ENCODE measurements around the gene ABHD5. TPM values are rescaled to one million over a fixed set of nuclear protein-coding genes. Genes with fewer than 3 reads are reported as not detected.

ABHD5 gene
- total and polyA plus RNA-seq, 2 of the 13 experiments (the other 11 are each of a cell fraction or from before 2014, with no cell fraction given), result 4.5 to 13.3 TPM

- H3K9me3 ChIP-seq (ENCODE audit: low read length), result no peaks in the 10 kb centered on the region
- no peak overlapping the region for H3K4me2 ChIP-seq (ENCODE audit: low read depth, low read length)
- CTCF ChIA-PET (ENCODE audit: low intra/inter-chr PET ratio, low total read pairs), result no interaction called here
- no peaks in the 10 kb centered on the region for H4K20me1 ChIP-seq (ENCODE audit: insufficient read depth, low read length)
- POLR2A ChIA-PET, result no interaction called here
- ATAC-seq, result no peak
- FAIRE-seq, result no peak
- intact Hi-C loops (cut with micrococcal nuclease; ENCODE audit: unreplicated experiment), result no loop called here
- H3K36me3 ChIP-seq (replicated peaks in 1 of 2; ENCODE audit: control insufficient read depth in 1 of 2, insufficient read depth in 2 of 2, low read length in 2 of 2), result no peaks in the 10 kb centered on the region
- in situ Hi-C loops (cut with HindIII; ENCODE audit: extremely low pct_ligation_motif_present, low pct_unique_long_range_greater_than_20kb), result no loop called here
- no peaks in the 10 kb centered on the region for H3K79me2 ChIP-seq (ENCODE audit: insufficient read depth, low read length)
- no peak overlapping the region for H3K9ac ChIP-seq (ENCODE audit: insufficient read depth, low read depth, low read length)
- no peak overlapping the region for H3K27ac ChIP-seq (ENCODE audit: extremely low read length, insufficient read depth, low read length)
- no peaks in the 10 kb centered on the region for H3K27me3 ChIP-seq (ENCODE audit: control insufficient read depth in 1 of 2, insufficient read depth in 2 of 2, low read length in 2 of 2)
- H3K4me3 ChIP-seq (replicated peaks in 1 of 3; ENCODE audit: insufficient read depth in 1 of 3, low read depth in 2 of 3, low read length in 3 of 3), result no peak overlapping the region
- no peaks in the 10 kb centered on the region for H3K4me1 ChIP-seq (ENCODE audit: insufficient read depth, low read length)
- DNase-seq (ENCODE audit: low spot score), result no peak
- TF ChIP-seq ARNTL (CRISPR knock-in tag; IDR thresholded peaks at IDR 0.05) (no peak), ZMAT3 (CRISPR knock-in tag; conservative IDR thresholded peaks at IDR 0.05) (no peak), PITX1 (CRISPR knock-in tag; IDR thresholded peaks at IDR 0.05) (no peak), POLR2AphosphoS5 (IDR thresholded peaks at IDR 0.05; ENCODE audit: low read depth, low read length) (no peak)
- WGBS (ENCODE audit: low lambda C conversion rate), result 55% methylated on average over 5 of the region's 5 CpGs
- no TSS peak for BruUV-seq (replicated peaks)
- H2AFZ ChIP-seq (ENCODE audit: low read length), result no peak overlapping the region
These were observed 19.9 kb upstream of the ABHD5 start for GRCh38 chr3:43670635-43671522.

- H3K9me3 ChIP-seq (ENCODE audit: low read length), result no peaks in the 10 kb centered on the region
- no peak overlapping the region for H3K4me2 ChIP-seq (ENCODE audit: low read depth, low read length)
- in situ Hi-C loops (cut with HindIII; ENCODE audit: extremely low pct_ligation_motif_present, low pct_unique_long_range_greater_than_20kb) (no loop called here), intact Hi-C loops (cut with micrococcal nuclease; ENCODE audit: unreplicated experiment) (no loop called here)
- H3K79me2 ChIP-seq (ENCODE audit: insufficient read depth, low read length), result no peaks in the 10 kb centered on the region
- no TSS peak for BruUV-seq (replicated peaks)
- H3K27ac ChIP-seq (ENCODE audit: extremely low read length, insufficient read depth, low read length), result no peak overlapping the region
- no peaks in the 10 kb centered on the region for H3K4me1 ChIP-seq (ENCODE audit: insufficient read depth, low read length)
- H3K27me3 ChIP-seq (ENCODE audit: control insufficient read depth in 1 of 2, insufficient read depth in 2 of 2, low read length in 2 of 2), result no peaks in the 10 kb centered on the region
- no peak for FAIRE-seq
- H3K9ac ChIP-seq (ENCODE audit: insufficient read depth, low read depth, low read length), result no peak overlapping the region
- WGBS (ENCODE audit: low lambda C conversion rate), result 0% methylated on average over 3 of the region's 3 CpGs
- POLR2A ChIA-PET, result no interaction called here
- no peak for ATAC-seq
- H3K36me3 ChIP-seq (replicated peaks in 1 of 2; ENCODE audit: control insufficient read depth in 1 of 2, insufficient read depth in 2 of 2, low read length in 2 of 2), result no peaks in the 10 kb centered on the region
- DNase-seq (ENCODE audit: low spot score), result no peak
- H3K4me3 ChIP-seq (replicated peaks in 1 of 3; ENCODE audit: insufficient read depth in 1 of 3, low read depth in 2 of 3, low read length in 3 of 3), result no peak overlapping the region
- CTCF ChIA-PET (ENCODE audit: low intra/inter-chr PET ratio, low total read pairs), result no interaction called here
- H4K20me1 ChIP-seq (ENCODE audit: insufficient read depth, low read length), result no peaks in the 10 kb centered on the region
- no peak overlapping the region for H2AFZ ChIP-seq (ENCODE audit: low read length)
- TF ChIP-seq ZBTB40 (IDR thresholded peaks at IDR 0.05), result no peak
- no peak for TF ChIP-seq ZBTB40 (CRISPR knock-in tag; IDR thresholded peaks at IDR 0.05)
- TF ChIP-seq ATF7 (IDR thresholded peaks at IDR 0.05), result peak; percentile 82
- no peak for TF ChIP-seq ATF7 (CRISPR knock-in tag; IDR thresholded peaks at IDR 0.05)
- no peak for TF ChIP-seq ZBTB7A (CRISPR knock-in tag; IDR thresholded peaks at IDR 0.05)
These were observed 16.2 kb upstream of the ABHD5 start for GRCh38 chr3:43674345-43675085.

All from HepG2 (cell line).